Raji (cell line): ENCODE data around the gene TP53BP1.

Experiments
- POLR2A ChIP-seq: IDR thresholded peaks from 2 replicates; pipeline ENCODE4 v1.6.1; 2011; ENCODE audit warnings: low read depth, low read length, control low read depth; ENCODE audit not compliant: insufficient read depth

TP53BP1 gene

DNA sequence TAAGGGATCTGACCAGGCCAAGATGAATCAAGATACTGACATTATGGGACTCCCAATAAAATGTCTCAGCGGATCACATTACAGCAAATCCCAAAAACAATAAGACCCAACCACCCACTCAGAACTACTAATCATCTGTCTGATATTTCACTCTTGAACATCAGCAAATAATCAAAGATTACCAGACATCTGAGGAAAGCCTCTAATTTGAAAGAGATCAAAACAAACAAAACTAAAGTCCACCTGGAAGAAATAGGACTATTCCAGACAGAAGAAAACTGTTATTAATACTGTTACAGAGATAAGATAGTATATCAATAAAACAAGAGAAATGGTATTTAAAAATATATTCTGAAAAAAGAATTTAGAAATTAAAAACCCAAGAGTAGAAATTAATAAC, 29.0 kb downstream of the TP53BP1 start:
- TF ChIP-seq POLR2A: no peak

DNA sequence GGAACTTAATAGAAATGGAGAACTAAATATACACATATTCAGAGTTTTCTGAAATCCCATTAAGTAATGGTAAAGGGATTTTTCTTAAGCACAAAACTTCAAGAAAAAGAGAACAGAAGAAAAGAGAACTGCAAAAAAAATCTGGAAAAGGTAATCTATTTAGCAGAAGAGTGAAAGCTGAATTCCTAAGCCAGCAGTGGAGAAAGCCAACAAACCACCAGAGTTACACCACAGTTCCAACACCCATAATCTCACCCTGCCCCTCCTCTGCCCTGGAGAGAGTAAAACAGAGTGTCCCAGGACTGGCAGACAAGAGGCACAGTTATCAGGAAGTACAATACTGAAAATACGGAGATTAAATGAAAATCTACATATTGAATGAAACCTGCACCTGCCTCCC, 29.4 kb downstream of the TP53BP1 start:
- no peak for TF ChIP-seq POLR2A

DNA sequence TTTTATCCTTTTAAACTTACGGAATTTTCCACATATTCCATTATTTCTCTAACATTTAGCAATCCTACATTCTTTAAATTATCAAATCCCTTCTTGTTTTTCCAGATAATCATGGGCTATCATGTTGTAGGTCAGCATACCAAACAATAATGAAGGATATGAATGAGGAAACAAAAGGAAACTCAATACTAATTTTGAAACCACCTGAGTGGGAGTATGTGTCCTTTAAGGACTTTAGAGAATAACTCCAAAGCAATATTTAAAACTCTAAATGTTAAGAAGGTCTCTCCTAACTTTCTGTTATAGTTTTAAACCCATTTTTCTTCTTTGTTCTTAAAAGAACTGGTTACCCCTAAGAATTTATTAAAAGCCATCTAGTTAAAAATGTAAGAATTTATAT, 43.0 kb downstream of the TP53BP1 start:
- TF ChIP-seq POLR2A: no peak

DNA sequence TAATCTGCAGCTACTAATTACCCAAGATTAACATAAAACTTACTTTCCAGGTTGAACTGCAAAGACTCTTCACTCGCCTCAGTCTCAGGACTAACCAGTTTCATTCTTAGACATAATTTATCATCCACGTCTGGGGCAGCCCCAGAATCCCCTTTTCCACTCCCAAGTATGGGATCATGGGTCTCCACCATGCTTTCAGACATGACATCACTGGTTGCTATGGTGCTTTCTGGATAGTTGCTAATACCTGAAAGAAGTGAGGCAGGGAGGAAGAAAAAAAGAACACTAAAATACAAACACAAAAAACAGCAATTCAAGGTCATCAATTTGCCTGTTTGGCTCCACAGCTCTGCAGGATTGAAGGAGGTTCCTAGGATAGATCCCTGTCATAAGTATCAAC, 46.6 kb downstream of the TP53BP1 start:
- TF ChIP-seq POLR2A: no peak

DNA sequence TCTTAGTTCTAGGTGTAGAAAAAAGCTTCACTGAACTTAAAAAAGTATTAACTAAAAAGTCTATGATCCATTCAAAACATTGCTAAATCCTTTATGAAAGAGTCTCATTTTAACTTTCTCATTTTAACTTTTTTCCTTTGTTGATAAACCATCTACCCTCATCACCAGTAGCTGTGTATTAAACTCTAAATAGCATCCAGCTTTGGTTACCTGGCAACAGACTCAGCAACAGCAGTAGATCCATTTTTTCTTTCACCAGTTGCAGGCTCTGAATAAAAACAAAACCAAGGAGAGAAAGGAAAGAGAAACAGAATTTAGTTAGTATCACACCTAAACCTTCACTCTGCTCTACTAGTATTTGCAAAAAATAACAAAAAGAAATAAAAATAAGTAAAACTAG, 51.6 kb downstream of the TP53BP1 start:
- TF ChIP-seq POLR2A: no peak

DNA sequence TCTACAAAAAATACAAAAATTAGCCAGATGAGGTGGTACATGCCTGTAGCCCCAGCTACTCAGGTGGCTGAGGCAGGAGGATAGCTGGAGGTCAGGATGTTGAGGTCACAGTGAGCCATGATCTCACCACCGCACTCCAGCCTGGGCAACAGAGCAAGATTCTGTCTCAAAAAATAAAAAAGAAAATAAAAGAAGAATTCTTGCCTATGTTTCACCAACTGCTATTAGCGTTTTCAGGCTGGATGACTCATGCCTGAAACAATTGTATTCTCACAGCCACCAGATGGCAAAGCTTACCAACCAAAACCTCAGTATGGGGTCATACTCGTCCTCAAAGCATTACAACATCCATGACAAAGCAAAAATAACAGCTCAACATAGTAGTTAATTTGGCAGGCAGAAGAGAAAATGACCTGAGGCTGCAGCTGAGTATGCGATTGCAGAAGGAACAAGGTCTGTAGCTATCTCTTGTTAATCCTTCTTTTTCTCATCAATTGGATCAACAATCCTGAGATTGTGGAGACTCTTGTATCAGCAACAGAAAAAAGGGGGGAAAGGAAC, 52.2 kb downstream of the TP53BP1 start:
- no peak for TF ChIP-seq POLR2A

DNA sequence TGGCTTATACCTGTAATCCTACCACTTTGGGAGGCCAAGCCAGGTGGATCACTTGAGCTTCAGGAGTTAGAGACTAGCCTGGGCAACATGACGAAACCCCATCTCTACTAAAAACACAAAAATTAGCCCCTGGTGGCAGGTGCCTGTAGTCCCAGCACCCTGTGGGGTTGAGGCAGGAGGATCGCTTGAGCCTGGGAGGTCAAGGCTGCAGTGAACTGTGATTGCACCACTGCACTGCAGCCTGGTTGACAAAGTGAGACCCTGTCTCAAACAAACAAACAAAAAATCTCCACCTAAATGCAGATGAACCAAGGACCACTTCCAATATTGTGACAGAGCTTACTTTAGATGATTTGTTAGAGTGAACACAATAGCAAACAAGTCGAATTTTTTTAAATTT, 53.7 kb downstream of the TP53BP1 start:
- TF ChIP-seq POLR2A: no peak

DNA sequence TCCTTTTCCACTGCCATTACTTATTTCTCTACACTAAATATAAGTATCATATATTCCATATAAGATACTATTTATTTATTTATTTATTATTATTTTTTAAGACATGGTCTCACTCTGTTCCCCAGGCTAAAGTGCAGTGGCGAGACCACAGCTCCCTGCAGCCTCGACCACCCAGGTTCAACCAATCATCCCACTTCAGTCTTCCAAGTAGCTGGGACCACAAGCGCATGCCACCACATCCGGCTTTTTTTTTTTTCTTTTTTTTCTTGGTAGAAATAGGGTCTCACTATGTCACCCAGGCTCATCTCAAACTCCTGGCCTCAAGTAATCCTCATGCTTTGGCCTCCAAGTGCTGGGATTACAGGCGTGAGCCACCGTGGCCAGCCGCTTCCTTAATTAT, 56.6 kb downstream of the TP53BP1 start:
- TF ChIP-seq POLR2A: no peak

DNA sequence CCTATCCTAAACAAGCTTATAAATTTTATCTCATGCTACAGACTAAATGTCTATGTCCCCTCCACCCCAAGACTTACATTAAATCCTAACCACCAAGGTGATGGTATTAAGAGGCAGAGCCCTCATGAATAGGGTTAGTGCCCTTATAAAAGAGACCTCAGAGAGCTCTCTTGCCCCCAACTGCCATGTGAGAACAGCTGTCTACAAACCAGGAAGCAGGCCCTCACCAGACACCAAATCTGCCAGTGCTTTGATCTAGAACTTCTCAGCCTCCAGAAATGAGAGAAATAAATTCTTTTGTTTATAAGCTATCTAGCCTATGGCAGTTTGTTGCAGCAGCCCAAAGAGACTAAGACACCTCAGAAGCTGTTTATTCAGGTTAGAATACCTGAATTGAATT, 58.5 kb downstream of the TP53BP1 start:
- TF ChIP-seq POLR2A: no peak

DNA sequence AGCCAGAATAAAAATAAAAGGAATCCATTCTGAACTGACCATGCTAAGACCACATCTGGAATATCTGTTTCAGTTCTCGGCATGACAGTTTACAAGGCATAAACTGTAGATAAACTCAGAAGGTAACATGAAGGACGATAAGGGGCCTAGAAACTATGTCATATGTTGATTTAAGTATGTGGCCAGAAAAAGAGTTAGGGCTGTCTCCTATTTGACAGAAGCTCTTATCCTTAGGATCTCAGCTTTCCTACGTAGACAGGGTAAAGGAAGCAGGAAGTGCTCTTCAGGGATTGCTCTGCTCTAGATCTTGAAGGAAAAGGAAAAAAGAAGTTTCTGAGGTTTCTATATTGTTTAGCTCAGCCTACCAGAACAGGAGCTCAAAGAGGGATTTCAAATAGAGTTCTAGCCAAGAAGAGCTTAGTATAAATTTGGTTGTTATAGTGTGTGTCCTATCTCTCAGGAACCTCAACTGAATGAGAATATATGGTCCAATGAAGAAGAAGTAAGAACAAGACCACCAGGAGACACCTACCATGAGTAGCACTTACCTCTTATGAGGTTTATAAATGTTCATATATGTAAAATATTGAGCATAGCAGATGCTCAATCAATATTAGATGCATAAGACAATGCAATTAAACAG, 59.2 kb downstream of the TP53BP1 start:
- TF ChIP-seq POLR2A: no peak

DNA sequence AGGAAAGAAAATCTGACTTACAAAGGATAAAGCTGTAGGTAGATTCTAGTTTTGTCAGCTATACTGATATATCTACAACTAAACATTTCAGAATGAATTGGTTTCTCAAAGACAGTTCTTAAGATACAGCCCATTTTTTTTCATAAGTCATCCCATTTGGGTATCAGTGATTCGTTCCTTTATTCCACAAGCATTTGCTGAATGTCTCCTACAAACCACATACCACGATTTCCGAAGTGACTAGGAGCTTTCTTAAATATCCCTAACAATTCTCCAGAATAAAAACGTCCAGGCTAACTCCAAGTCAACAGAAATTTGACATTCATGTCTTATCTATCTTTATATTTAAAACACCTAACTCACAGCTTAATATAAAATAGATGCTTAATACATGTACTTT, 59.8 kb downstream of the TP53BP1 start:
- TF ChIP-seq POLR2A: no peak

DNA sequence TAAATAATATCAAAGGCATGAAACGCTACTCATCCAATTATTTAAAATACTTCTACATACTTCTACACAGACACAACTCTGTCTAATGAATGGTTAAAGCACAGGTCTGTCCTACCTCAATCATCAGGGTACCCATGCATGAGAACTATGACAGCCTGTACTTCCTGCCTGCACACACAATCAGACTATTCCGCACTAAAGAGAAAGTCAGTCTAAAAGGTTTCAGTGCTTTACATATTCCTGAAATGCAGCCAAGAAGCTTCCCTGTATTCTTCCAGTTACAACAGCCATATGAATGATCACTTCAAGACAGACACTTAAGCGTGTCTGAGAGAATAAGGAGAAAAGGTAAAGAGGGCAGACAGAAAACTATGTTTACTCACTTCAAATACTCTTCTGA, 63.3 kb downstream of the TP53BP1 start:
- TF ChIP-seq POLR2A: no peak

DNA sequence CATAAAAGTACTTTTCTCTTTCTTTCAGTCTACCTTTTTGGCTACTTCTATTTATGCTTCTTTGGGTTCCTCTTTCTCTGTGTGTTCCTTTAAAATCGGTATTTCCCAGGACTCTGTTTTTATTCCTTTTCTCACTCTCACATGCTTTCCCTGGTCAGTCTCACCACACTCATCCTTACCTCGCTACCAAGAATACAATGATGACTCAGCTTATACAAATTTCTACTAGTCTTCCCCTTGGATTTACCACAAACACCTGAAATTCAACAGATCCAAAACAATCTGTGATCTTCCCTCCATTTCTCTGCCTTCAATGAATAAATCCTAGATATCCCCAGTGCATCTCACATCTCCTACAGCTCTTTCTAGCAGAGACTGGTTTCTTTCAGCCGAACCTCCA, 69.2 kb downstream of the TP53BP1 start:
- TF ChIP-seq POLR2A: no peak

DNA sequence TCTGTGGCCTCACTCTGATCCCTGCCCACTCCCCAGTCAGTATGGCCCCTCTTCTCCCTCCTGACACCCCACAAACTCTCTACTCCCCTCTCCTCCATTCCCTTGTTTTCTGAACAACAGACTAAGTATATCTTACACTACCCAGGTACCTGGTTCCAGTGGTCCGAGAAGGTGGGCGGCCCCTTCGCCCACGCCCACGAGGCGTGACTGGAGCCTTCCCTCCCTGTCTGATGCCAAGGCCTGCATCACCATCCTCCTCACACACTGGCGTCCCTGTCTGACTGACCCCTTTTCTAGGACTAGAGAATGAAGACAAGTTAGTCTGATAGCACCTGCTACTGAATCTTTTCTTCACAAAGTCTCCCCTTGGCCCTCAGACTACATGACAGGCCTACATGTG, 72.1 kb downstream of the TP53BP1 start:
- no peak for TF ChIP-seq POLR2A

DNA sequence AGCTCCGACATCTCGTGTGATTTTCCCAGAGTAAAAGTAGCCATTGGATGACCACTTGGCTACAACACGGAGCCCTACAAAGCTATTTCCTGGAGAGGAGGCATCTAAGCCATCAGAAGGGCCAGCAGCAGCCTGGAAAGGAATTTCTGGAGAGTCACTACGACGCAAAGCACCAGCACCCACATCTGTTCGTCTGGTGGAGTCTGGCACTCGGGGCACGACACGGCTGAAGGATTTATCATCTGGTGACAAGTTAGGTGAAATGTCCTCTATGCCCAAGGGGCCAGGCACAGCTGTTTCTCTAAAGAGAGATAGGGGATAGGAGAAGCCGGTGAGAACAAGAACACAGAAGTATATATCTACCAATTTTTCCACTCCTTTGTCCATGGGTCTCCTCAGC, 72.5 kb downstream of the TP53BP1 start:
- TF ChIP-seq POLR2A: no peak

DNA sequence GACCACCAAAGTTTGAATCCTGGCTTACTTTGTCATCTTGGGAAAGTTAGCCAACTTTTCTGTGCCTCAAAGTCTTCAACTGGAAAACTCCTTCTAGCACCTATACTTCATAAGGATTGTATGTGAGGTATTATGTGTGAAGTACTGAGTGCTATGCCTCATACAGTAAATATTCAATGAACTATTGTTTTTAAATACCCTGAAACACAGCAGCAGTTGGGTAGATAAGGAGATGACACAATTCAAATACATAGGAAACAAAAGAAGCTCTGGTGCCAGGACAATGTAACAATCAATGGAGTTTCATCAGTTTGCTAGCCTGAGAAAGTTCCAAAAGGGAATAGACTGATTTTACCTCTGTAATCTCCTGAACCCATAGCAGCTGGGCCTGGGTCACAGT, 78.8 kb downstream of the TP53BP1 start:
- TF ChIP-seq POLR2A: no peak

DNA sequence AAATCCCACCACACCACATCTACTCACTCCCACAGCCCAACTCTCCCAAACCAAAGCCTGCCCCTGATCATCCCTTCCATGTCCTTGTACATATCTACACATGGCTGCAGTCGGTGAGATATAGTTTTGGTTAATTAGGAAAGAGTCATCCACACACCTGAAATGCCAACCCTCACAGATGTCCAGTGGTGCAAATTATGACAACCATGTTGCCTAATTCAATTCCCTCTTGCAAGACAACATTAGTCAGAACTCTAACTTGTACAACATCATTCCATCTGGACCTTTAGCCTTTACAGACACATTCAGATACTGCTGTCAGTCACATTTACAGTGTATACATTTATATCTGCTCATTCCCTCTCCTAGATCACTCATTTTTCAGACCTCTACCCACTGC, 80.9 kb downstream of the TP53BP1 start:
- no peak for TF ChIP-seq POLR2A

DNA sequence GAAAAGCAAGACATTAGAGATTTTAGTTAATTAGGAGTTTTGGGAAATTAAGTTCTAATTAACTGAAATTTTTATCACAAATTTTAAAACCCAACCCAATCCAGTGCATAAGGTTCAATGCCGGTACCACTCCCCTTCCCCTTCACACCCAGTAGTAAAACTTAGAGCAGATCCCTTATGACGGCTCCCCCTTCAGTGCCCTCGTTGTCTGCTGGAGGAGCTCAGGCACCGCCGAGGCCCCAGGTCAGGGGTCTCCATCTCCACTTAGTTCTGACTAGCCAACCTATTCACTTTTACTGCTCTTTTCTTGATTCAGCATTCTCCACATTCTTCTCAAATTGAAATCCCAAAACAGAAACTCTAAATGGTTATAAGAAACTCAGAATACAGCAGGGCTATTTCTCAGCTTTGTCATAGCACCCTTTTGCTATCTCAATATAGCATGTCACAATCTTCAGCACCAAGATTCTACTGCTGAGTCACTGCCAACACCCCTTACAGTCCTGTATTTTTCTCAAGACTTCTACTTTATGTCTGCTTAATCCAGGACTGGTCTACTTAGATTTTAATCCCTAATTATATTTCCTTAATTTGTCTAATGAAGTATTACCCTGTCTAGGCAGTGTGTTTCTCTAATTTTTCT, 82.3 kb downstream of the TP53BP1 start:
- TF ChIP-seq POLR2A: no peak

DNA sequence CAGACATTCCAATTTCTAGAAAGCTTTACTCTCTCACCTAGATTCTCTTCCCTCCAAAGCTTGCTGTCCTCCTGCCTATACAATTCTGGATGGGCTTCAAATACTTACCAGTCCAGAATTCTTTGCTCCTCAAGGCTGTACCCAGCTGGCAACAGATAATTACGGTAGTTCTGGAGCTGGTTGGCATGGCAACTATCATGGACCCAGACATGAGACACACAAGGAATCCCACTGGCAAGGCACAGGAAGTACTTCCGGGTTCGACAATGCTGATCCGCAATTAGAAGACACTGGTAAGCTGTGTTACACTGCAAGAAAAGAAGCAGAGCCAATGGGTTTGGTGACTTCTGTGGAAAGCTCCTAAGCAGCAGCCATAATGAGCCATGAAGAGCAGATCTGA, 84.2 kb downstream of the TP53BP1 start:
- no peak for TF ChIP-seq POLR2A
